Neural cell (in vitro differentiated cells): ENCODE measurements around the gene OR5B12. TPM values are rescaled to one million over a fixed set of nuclear protein-coding genes. Genes with fewer than 3 reads are reported as not detected.

Source experiments
- H2AFZ ChIP-seq: fragments of 200-600, 300-800 bp; sonication (generic), shearing (Covaris generic); 2 replicates; pipeline ENCODE4 v1.6.0; 2014; ENCODE audit warnings: low read depth, mild to moderate bottlenecking, antibody characterized with exemption, low read length, moderate library complexity
- H3F3A ChIP-seq: fragments of 200-600 bp; shearing (Covaris generic); 2 replicates; pipeline ENCODE4 v1.6.1; 2016; ENCODE audit warnings: mild to moderate bottlenecking, moderate library complexity, mixed read lengths, antibody characterized with exemption, low read length; ENCODE audit not compliant: insufficient read depth, poor library complexity, severe bottlenecking
- H3K27ac ChIP-seq: fragments of 200-600, 300-800 bp; sonication (generic), shearing (Covaris generic); 2 replicates; pipeline ENCODE4 v1.5.1; 2014; ENCODE audit warnings: mild to moderate bottlenecking, low read length, moderate library complexity
- H3K27me3 ChIP-seq: fragments of 300-800, 200-600 bp; sonication (generic), shearing (Covaris generic); 2 replicates; pipeline ENCODE4 v1.6.0; 2014; ENCODE audit warnings: mild to moderate bottlenecking, low read depth, low read length, moderate library complexity; ENCODE audit not compliant: insufficient read depth
- H3K36me3 ChIP-seq: fragments of 300-800, 200-600 bp; sonication (generic), shearing (Covaris generic); 2 replicates; pipeline ENCODE4 v1.5.1; 2014; ENCODE audit warnings: mild to moderate bottlenecking, antibody characterized with exemption, low read length, moderate library complexity; ENCODE audit not compliant: insufficient read depth
- H3K4me2 ChIP-seq: fragments of 300-800, 200-600 bp; sonication (generic), shearing (Covaris generic); 2 replicates; pipeline ENCODE4 v1.6.0; 2014; ENCODE audit warnings: mild to moderate bottlenecking, low read length
- H3K4me3 ChIP-seq: fragments of 300-800, 200-600 bp; sonication (generic), shearing (Covaris generic); 2 replicates; pipeline ENCODE4 v1.5.1; 2014; ENCODE audit warnings: mild to moderate bottlenecking, low read length, moderate library complexity
- H3K79me2 ChIP-seq: fragments of 200-600 bp; shearing (Covaris generic); replicated peaks from 2 replicates; pipeline ENCODE4 v1.6.0; 2014; ENCODE audit warnings: mild to moderate bottlenecking, low read length, moderate library complexity; ENCODE audit not compliant: insufficient read depth
- H3K9ac ChIP-seq: fragments of 300-800, 200-600 bp; sonication (generic), shearing (Covaris generic); 2 replicates; pipeline ENCODE4 v1.6.1; 2016; ENCODE audit warnings: mild to moderate bottlenecking, low read length, mixed read lengths
- H3K9me2 ChIP-seq: fragments of 200-600 bp; shearing (Covaris generic); 2 replicates; pipeline ENCODE4 v1.6.1; 2016; ENCODE audit warnings: mild to moderate bottlenecking, low read length, mixed read lengths; ENCODE audit not compliant: insufficient read depth
- H3K9me3 ChIP-seq: fragments of 200-600, 300-800 bp; sonication (generic), shearing (Covaris generic); 2 replicates; pipeline ENCODE4 v1.6.1; 2016; ENCODE audit warnings: mild to moderate bottlenecking, mixed run types, low read length, moderate library complexity, mixed read lengths
- H4K20me1 ChIP-seq: fragments of 200-600 bp; shearing (Covaris generic); 2 replicates; pipeline ENCODE4 v1.6.1; 2016; ENCODE audit warnings: mild to moderate bottlenecking, mixed run types; ENCODE audit not compliant: insufficient read depth
- EP300 ChIP-seq: fragments of 450-650 bp; conservative IDR thresholded peaks from 2 replicates; pipeline ENCODE4 v1.6.1; 2014; ENCODE audit warnings: antibody characterized with exemption, mild to moderate bottlenecking, moderate library complexity; ENCODE audit not compliant: poor library complexity, severe bottlenecking
- EZH2 ChIP-seq: fragments of 200-600, 300-800 bp; shearing (Covaris generic), sonication (generic); IDR thresholded peaks from 2 replicates; pipeline ENCODE4 v1.6.1; 2014; ENCODE audit warnings: antibody characterized with exemption, low read length, borderline replicate concordance, mild to moderate bottlenecking; ENCODE audit not compliant: insufficient read depth, poor library complexity, severe bottlenecking
- MXI1 ChIP-seq: fragments of 450-650 bp; conservative IDR thresholded peaks from 2 replicates; pipeline ENCODE4 v1.6.1; 2014; ENCODE audit warnings: antibody characterized with exemption, mild to moderate bottlenecking; ENCODE audit not compliant: poor library complexity, severe bottlenecking
- POLR2AphosphoS5 ChIP-seq: IDR thresholded peaks from 2 replicates; pipeline ENCODE4 v1.6.1; 2012
- RAD21 ChIP-seq: fragments of 450-650 bp; conservative IDR thresholded peaks from 2 replicates; pipeline ENCODE4 v1.6.1; 2014; ENCODE audit warnings: antibody characterized with exemption, mild to moderate bottlenecking, moderate library complexity
- SMC3 ChIP-seq: fragments of 450-650 bp; conservative IDR thresholded peaks from 2 replicates; pipeline ENCODE4 v1.6.1; 2014; ENCODE audit warnings: antibody characterized with exemption, mild to moderate bottlenecking, moderate library complexity; ENCODE audit not compliant: poor library complexity
- TAF1 ChIP-seq: IDR thresholded peaks from 2 replicates; pipeline ENCODE4 v1.6.1; 2012; ENCODE audit warnings: low read depth
- polyA plus RNA-seq: library from polyadenylated mRNA; depleted of rRNA; stranded (reverse); fragments of >200 nt; gene quantifications from 2 replicates; pipeline ENCODE4 v1.2.3, GENCODE V29; 2014
- TF ChIP-seq, protein P1 (sequence below): fragments of 450-650 bp; IDR thresholded peaks from 2 replicates; pipeline ENCODE4 v1.5.1; 2014; ENCODE audit warnings: antibody characterized with exemption, mild to moderate bottlenecking, moderate library complexity; ENCODE audit not compliant: poor library complexity, severe bottlenecking
- TF ChIP-seq, protein P2 (sequence below): IDR thresholded peaks from 2 replicates; pipeline ENCODE4 v1.6.1; 2012; ENCODE audit warnings: borderline replicate concordance

OR5B12 gene
- polyA plus RNA-seq, 1 donor from 2014 or later: not detected

DNA sequence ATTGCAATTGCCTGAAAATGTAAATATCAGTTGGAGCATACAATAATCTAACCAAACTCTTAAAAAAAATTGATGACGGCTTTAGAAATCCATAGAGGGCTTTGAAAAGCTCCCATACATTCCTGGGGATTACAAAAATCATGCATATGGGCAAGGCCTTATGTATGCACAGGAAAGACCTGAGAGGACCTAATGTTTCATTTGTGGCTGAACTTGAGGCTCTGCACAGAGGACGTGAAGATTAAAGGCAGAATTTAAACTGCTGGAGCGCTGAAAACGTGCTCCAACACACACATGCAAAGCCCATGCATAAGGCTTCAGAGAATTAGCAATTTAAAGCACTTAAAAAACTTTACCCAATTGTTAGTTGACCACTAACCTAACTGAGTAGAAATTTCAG is 3.5 kb downstream of the OR5B12 start:
- TF ChIP-seq MXI1: no peak
- no peak for TF ChIP-seq SMC3
- TF ChIP-seq, protein P1, sequence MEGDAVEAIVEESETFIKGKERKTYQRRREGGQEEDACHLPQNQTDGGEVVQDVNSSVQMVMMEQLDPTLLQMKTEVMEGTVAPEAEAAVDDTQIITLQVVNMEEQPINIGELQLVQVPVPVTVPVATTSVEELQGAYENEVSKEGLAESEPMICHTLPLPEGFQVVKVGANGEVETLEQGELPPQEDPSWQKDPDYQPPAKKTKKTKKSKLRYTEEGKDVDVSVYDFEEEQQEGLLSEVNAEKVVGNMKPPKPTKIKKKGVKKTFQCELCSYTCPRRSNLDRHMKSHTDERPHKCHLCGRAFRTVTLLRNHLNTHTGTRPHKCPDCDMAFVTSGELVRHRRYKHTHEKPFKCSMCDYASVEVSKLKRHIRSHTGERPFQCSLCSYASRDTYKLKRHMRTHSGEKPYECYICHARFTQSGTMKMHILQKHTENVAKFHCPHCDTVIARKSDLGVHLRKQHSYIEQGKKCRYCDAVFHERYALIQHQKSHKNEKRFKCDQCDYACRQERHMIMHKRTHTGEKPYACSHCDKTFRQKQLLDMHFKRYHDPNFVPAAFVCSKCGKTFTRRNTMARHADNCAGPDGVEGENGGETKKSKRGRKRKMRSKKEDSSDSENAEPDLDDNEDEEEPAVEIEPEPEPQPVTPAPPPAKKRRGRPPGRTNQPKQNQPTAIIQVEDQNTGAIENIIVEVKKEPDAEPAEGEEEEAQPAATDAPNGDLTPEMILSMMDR: no peak
- TF ChIP-seq RAD21: no peak
- TF ChIP-seq EP300: no peak
- TF ChIP-seq, protein P2, sequence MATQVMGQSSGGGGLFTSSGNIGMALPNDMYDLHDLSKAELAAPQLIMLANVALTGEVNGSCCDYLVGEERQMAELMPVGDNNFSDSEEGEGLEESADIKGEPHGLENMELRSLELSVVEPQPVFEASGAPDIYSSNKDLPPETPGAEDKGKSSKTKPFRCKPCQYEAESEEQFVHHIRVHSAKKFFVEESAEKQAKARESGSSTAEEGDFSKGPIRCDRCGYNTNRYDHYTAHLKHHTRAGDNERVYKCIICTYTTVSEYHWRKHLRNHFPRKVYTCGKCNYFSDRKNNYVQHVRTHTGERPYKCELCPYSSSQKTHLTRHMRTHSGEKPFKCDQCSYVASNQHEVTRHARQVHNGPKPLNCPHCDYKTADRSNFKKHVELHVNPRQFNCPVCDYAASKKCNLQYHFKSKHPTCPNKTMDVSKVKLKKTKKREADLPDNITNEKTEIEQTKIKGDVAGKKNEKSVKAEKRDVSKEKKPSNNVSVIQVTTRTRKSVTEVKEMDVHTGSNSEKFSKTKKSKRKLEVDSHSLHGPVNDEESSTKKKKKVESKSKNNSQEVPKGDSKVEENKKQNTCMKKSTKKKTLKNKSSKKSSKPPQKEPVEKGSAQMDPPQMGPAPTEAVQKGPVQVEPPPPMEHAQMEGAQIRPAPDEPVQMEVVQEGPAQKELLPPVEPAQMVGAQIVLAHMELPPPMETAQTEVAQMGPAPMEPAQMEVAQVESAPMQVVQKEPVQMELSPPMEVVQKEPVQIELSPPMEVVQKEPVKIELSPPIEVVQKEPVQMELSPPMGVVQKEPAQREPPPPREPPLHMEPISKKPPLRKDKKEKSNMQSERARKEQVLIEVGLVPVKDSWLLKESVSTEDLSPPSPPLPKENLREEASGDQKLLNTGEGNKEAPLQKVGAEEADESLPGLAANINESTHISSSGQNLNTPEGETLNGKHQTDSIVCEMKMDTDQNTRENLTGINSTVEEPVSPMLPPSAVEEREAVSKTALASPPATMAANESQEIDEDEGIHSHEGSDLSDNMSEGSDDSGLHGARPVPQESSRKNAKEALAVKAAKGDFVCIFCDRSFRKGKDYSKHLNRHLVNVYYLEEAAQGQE: no peak
- no peak for TF ChIP-seq TAF1
- TF ChIP-seq EZH2: no peak
- Histone ChIP-seq H3K27me3 (no peaks in the 10 kb centered on the region), H3K9me3 (no peaks in the 10 kb centered on the region), H3K4me3 (no peak overlapping the region), H4K20me1 (no peaks in the 10 kb centered on the region), H2AFZ (no peak overlapping the region), H3K79me2 (no peaks in the 10 kb centered on the region), H3K4me2 (no peak overlapping the region), H3K36me3 (no peaks in the 10 kb centered on the region), H3K9me2 (no peaks in the 10 kb centered on the region), H3K9ac (no peak overlapping the region), H3F3A (no peaks in the 10 kb centered on the region), H3K27ac (no peak overlapping the region)

DNA sequence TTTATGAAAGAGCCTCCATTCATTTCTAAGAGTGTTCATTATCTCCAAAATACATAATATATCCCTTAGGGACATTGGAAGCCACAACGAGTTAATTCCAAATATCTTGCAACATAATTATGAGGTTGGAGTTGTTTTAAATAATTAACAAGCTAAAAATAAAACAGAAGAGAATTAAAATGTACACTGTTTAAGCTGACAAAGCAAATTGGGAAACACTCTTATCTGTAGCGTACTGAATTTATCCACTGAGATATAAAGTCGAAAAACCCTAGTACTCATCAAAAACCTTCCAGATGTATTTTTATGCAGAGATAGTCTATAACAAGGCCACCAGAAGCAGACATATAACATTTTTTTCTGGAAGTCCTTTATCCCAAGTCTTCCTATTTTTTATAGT is 7.8 kb downstream of the OR5B12 start:
- no peak overlapping the region for H3K27ac ChIP-seq
- TF ChIP-seq TAF1 (no peak), EZH2 (no peak), SMC3 (no peak), MXI1 (no peak), POLR2AphosphoS5 (no peak), RAD21 (no peak), EP300 (no peak)
- TF ChIP-seq, protein P1: no peak
- TF ChIP-seq, protein P2: no peak

More for the DNA sequence above, 7.8 kb downstream of the OR5B12 start:
- no peaks in the 10 kb centered on the region for H3F3A ChIP-seq
- H3K36me3 ChIP-seq: no peaks in the 10 kb centered on the region
- H4K20me1 ChIP-seq: no peaks in the 10 kb centered on the region
- no peaks in the 10 kb centered on the region for H3K9me3 ChIP-seq
- no peaks in the 10 kb centered on the region for H3K9me2 ChIP-seq
- H2AFZ ChIP-seq: no peak overlapping the region
- no peak overlapping the region for H3K9ac ChIP-seq
- no peaks in the 10 kb centered on the region for H3K79me2 ChIP-seq
- no peak overlapping the region for H3K4me3 ChIP-seq
- H3K27me3 ChIP-seq: no peaks in the 10 kb centered on the region
- no peak overlapping the region for H3K4me2 ChIP-seq
